Prostate gland (tissue), 2 donors: ENCODE results near the gene TOB1. TPM values are rescaled to one million over a fixed set of nuclear protein-coding genes. Genes with fewer than 3 reads are reported as not detected.

Source experiments
- DNase-seq: peaks from one replicate; pipeline ENCODE4 v3.0.0-alpha.2; 2019; ENCODE audit warnings: low spot score
- H3K27ac ChIP-seq, 2 donors: fragments of 200-600 bp; sonication (generic); 2 replicates each; pipeline ENCODE4 v1.5.1; 2017 to 2019
- H3K27me3 ChIP-seq: fragments of 200-600 bp; sonication (generic); replicated peaks from 2 replicates; pipeline ENCODE4 v1.5.1; 2019; ENCODE audit not compliant: insufficient read depth
- H3K36me3 ChIP-seq, 2 donors: fragments of 200-600 bp; sonication (generic); 1 replicate in 1 of 2; 2 replicates in 1 of 2; pipeline versions ENCODE4 v1.5.1 to v1.8.1; 2017 to 2019
- H3K4me1 ChIP-seq: fragments of 200-600 bp; sonication (generic); replicated peaks from 2 replicates; pipeline ENCODE4 v1.5.1; 2019
- H3K4me3 ChIP-seq, 2 donors: fragments of 200-600 bp; sonication (generic); 2 replicates each; pipeline ENCODE4 v1.5.1; 2017 to 2019
- H3K9me3 ChIP-seq: fragments of 200-600 bp; sonication (generic); 2 replicates; pipeline ENCODE4 v1.5.1; 2017
- CTCF ChIP-seq, 4 experiments: fragments of 200-600 bp in 2 of 4; fragments of 450-650 bp in 2 of 4; sonication (generic) in 2 of 4; IDR thresholded peaks; 1 replicate in 3 of 4; 2 replicates in 1 of 4; pipeline ENCODE4 v1.5.1; 2016 to 2019; ENCODE audit warnings: antibody characterized with exemption in 4 of 4, mild to moderate bottlenecking in 2 of 4, moderate library complexity in 2 of 4
- POLR2A ChIP-seq: fragments of 450-650 bp; IDR thresholded peaks from one replicate; pipeline ENCODE4 v1.6.1; 2016; ENCODE audit warnings: antibody characterized with exemption, mild to moderate bottlenecking
- POLR2AphosphoS5 ChIP-seq: sonication (generic); formaldehyde crosslinking; IDR thresholded peaks from one replicate; pipeline ENCODE4 v1.6.1; 2017; ENCODE audit warnings: antibody characterized with exemption
- WGBS: methylation state at CpG from one replicate; pipeline ENCODE4 v1.1.5; 2018; 5-methylcytosine and 5-hydroxymethylcytosine counted together
- intact Hi-C: fragments of 100-400 bp; cut with DNase I; formaldehyde crosslinking; loops from one replicate; pipeline ENCODE4 v1.14.2; 2022
- total RNA-seq, 2 donors: library from RNA; depleted of rRNA; stranded (reverse); fragments of >200 nt; gene quantifications; one replicate each; pipeline ENCODE4 v1.1.0, GENCODE V29; 2016

TOB1 gene
- total RNA-seq, 2 donors from 2014 or later: 37.1 to 64.7 TPM

GRCh38 chr17:50865060-50865867 is 890 bp downstream of the TOB1 start:
- Histone ChIP-seq H3K9me3 (no peaks in the 10 kb centered on the region), H3K4me1 (no peaks in the 10 kb centered on the region), H3K27ac (peak overlapping the region; percentile 100), H3K4me3 (peak overlapping the region; percentile 79 to 98), H3K36me3 (no peaks in the 10 kb centered on the region), H3K27me3 (no peaks in the 10 kb centered on the region)
- under 1% methylated on average over 43 of the region's 50 CpGs for WGBS
- intact Hi-C loops: loop anchor here (2.0 kb wide), 1 partner anchor 90 kb away; no protein-coding TSS in a partner anchor
- TF ChIP-seq POLR2A (peak; percentile 61), POLR2AphosphoS5 (peak; percentile 60), CTCF (IDR thresholded peaks at IDR 0.05) (no peak)
- peak; percentile 60 for DNase-seq

- Histone ChIP-seq H3K27me3 (no peaks in the 10 kb centered on the region), H3K27ac (peak overlapping the region; percentile 100), H3K4me1 (no peaks in the 10 kb centered on the region), H3K9me3 (no peaks in the 10 kb centered on the region), H3K4me3 (peak overlapping the region; percentile 79 to 98), H3K36me3 (no peaks in the 10 kb centered on the region)
- WGBS: 7% methylated on average over 6 of the region's 6 CpGs
- DNase-seq: no peak
- intact Hi-C loops: loop anchor here (2.0 kb wide), 1 partner anchor 90 kb away; no protein-coding TSS in a partner anchor
- TF ChIP-seq CTCF (IDR thresholded peaks at IDR 0.05): peak in 1 of 4 experiments; percentile 13
- no peak for TF ChIP-seq POLR2A
- no peak for TF ChIP-seq POLR2AphosphoS5
Measured at GRCh38 chr17:50864747-50865059, 1.5 kb downstream of the TOB1 start.

GRCh38 chr17:50863931-50864330 is 2.2 kb downstream of the TOB1 start:
- H3K4me1 ChIP-seq: no peaks in the 10 kb centered on the region
- intact Hi-C loops: loop anchor here (2.0 kb wide), 1 partner anchor 91 kb away; no protein-coding TSS in a partner anchor
- peak overlapping the region; percentile 79 to 98 for H3K4me3 ChIP-seq
- 16% methylated on average over 3 of the region's 3 CpGs for WGBS
- no peaks in the 10 kb centered on the region for H3K27me3 ChIP-seq
- no peaks in the 10 kb centered on the region for H3K9me3 ChIP-seq
- no peak for TF ChIP-seq POLR2AphosphoS5
- no peak for TF ChIP-seq CTCF (IDR thresholded peaks at IDR 0.05)
- no peak for TF ChIP-seq POLR2A
- H3K36me3 ChIP-seq: no peaks in the 10 kb centered on the region
- peak overlapping the region; percentile 100 for H3K27ac ChIP-seq
- no peak for DNase-seq

- Histone ChIP-seq H3K9me3 (no peaks in the 10 kb centered on the region), H3K36me3 (no peaks in the 10 kb centered on the region), H3K27ac (peak overlapping the region; percentile 100), H3K4me1 (no peaks in the 10 kb centered on the region), H3K4me3 (peak overlapping the region; percentile 79 to 98), H3K27me3 (no peaks in the 10 kb centered on the region)
- intact Hi-C loops: no loop called here
- DNase-seq: peak; percentile 57
- WGBS: 47% methylated on average over 11 of the region's 11 CpGs
- TF ChIP-seq POLR2AphosphoS5 (peak; percentile 57), CTCF (IDR thresholded peaks at IDR 0.05) (peak in 3 of 4 experiments; percentile 36 to 69 (median 63)), POLR2A (peak; percentile 6)
Measured at GRCh38 chr17:50863221-50863843, 2.8 kb downstream of the TOB1 start.
